Vagina (tissue), 2 donors: ENCODE measurements around the gene LPP. TPM values are rescaled to one million over a fixed set of nuclear protein-coding genes. Genes with fewer than 3 reads are reported as not detected.
A peak's percentile ranks its signal among the peaks of the same experiment; 100 is the strongest.

Experiments
- DNase-seq, 2 donors: peaks; one replicate each; pipeline ENCODE4 v3.0.0-alpha.2; 2017; ENCODE audit errors: extremely low spot score in 2 of 2
- H3K27ac ChIP-seq: fragments of 200-600 bp; sonication (generic); one replicate; pipeline ENCODE4 v1.5.1; 2019
- H3K27me3 ChIP-seq: fragments of 200-600 bp; sonication (generic); one replicate; pipeline ENCODE4 v1.5.1; 2019
- H3K36me3 ChIP-seq, 2 donors: fragments of 200-600 bp; sonication (generic); one replicate each; pipeline ENCODE4 v1.5.1; 2017 to 2019
- H3K4me1 ChIP-seq: fragments of 200-600 bp; sonication (generic); one replicate; pipeline ENCODE4 v1.5.1; 2019
- H3K4me3 ChIP-seq, 2 donors: fragments of 200-600 bp; sonication (generic); 1 replicate in 1 of 2; 2 replicates in 1 of 2; pipeline ENCODE4 v1.5.1; 2016 to 2019
- H3K9me3 ChIP-seq: fragments of 200-600 bp; sonication (generic); one replicate; pipeline ENCODE4 v1.5.1; 2019
- POLR2A ChIP-seq, 2 donors: fragments of 450-650 bp; IDR thresholded peaks; one replicate each; pipeline ENCODE4 v1.6.1; 2017; ENCODE audit warnings: antibody characterized with exemption in 2 of 2, mild to moderate bottlenecking in 2 of 2, moderate library complexity in 2 of 2
- POLR2AphosphoS5 ChIP-seq, 2 donors: sonication (generic); formaldehyde crosslinking; IDR thresholded peaks; one replicate each; pipeline ENCODE4 v1.9.0; 2017; ENCODE audit warnings: antibody characterized with exemption in 2 of 2, mild to moderate bottlenecking in 2 of 2, low read depth in 1 of 2; ENCODE audit not compliant: insufficient read depth in 1 of 2
- intact Hi-C: fragments of 100-400 bp; cut with DNase I; formaldehyde crosslinking; loops from one replicate; pipeline ENCODE4 v1.15.1; 2023
- total RNA-seq: library from RNA; depleted of rRNA; stranded (reverse); fragments of >200 nt; gene quantifications from one replicate; pipeline ENCODE4 v1.2.3, GENCODE V29; 2016
- TF ChIP-seq, protein P1 (sequence below), 3 experiments: fragments of 450-650 bp in 2 of 3; fragments of 200-600 bp in 1 of 3; sonication (generic) in 1 of 3; IDR thresholded peaks; one replicate each; pipeline ENCODE4 v1.5.1; 2017 to 2019; ENCODE audit warnings: antibody characterized with exemption in 3 of 3, mild to moderate bottlenecking in 2 of 3, moderate library complexity in 2 of 3

The LPP gene
- total RNA-seq, 1 donor from 2014 or later = 248 TPM

DNA sequence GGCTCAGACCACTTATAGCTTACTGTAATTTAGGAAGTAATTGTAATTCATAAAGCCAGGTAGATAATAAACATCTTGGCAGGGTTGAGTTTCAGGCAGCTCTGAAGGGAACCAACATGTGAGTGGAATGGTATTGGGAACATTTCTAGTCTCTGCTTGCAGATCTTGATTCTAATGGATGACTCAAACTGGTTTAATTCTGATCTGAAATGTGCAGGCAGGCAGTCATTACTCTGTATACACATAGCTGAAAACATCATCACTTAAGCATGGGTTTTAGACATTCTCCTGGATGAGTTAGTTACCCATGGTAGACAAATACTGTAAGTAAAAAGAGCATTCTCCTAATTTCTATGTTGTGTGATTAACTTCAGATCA, 700.8 kb downstream of the LPP start:
- intact Hi-C loops = no loop called here
- Histone ChIP-seq H3K36me3 (no peaks in the 10 kb centered on the region), H3K4me3 (no peak overlapping the region), H3K27me3 (no peaks in the 10 kb centered on the region), H3K4me1 (peaks cover 35% of the 10 kb centered on the region), H3K9me3 (no peaks in the 10 kb centered on the region), H3K27ac (peak overlapping the region; percentile 15)
- TF ChIP-seq POLR2A (IDR thresholded peaks at IDR 0.05) (no peak), POLR2AphosphoS5 (IDR thresholded peaks at IDR 0.05; ENCODE audit: insufficient read depth in 1 of 2, low read depth in 1 of 2) (peak in 1 of 2 donors; percentile 42)
- TF ChIP-seq, protein P1, sequence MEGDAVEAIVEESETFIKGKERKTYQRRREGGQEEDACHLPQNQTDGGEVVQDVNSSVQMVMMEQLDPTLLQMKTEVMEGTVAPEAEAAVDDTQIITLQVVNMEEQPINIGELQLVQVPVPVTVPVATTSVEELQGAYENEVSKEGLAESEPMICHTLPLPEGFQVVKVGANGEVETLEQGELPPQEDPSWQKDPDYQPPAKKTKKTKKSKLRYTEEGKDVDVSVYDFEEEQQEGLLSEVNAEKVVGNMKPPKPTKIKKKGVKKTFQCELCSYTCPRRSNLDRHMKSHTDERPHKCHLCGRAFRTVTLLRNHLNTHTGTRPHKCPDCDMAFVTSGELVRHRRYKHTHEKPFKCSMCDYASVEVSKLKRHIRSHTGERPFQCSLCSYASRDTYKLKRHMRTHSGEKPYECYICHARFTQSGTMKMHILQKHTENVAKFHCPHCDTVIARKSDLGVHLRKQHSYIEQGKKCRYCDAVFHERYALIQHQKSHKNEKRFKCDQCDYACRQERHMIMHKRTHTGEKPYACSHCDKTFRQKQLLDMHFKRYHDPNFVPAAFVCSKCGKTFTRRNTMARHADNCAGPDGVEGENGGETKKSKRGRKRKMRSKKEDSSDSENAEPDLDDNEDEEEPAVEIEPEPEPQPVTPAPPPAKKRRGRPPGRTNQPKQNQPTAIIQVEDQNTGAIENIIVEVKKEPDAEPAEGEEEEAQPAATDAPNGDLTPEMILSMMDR (IDR thresholded peaks at IDR 0.05) = no peak
- no peak for DNase-seq

DNA sequence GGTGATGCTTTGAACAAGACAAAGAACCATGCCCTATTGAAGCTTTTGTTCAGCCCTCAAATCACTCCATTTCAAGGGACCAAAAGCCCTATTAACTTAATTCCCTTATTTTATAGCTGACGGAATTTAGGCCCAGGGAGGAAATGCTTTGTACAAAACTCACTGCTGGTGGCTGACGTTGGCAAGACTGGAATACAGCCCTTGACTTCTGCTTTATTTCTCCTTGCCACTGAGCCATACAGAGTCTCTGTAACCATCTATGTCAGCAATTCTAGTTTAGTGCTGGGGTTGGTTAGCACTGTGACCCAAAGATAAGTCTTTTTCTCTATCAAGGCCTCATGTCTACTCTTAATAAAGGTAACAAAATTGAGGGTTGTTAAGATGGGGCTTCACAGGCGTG, 701.7 kb downstream of the LPP start:
- Histone ChIP-seq H3K4me1 (peaks cover 35% of the 10 kb centered on the region), H3K9me3 (no peaks in the 10 kb centered on the region), H3K27me3 (no peaks in the 10 kb centered on the region), H3K4me3 (no peak overlapping the region), H3K27ac (peak overlapping the region; percentile 37), H3K36me3 (no peaks in the 10 kb centered on the region)
- intact Hi-C loops = no loop called here
- TF ChIP-seq POLR2A (IDR thresholded peaks at IDR 0.05) (no peak), POLR2AphosphoS5 (IDR thresholded peaks at IDR 0.05; ENCODE audit: insufficient read depth in 1 of 2, low read depth in 1 of 2) (no peak)
- TF ChIP-seq, protein P1 (IDR thresholded peaks at IDR 0.05) = no peak
- no peak for DNase-seq

DNA sequence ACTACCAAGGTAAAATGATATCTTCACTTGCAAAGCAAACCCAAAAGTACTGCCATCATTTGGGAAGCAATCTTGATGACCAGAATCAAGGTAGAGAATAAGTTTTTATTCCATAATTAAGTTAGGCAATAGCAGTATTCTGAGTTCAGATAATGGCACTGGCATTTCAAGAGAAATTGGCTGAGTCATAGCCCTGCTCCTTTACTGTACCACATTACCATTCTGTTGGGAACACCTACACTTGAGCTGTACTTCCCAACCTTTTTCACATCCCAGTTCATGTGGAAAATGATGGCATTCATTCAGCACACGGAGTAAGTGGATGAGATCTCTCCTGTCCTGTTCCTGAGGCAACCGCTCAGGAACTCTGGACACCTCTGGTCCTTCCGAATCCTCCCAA, 706.2 kb downstream of the LPP start:
- Histone ChIP-seq H3K36me3 (no peaks in the 10 kb centered on the region), H3K4me3 (no peak overlapping the region), H3K9me3 (no peaks in the 10 kb centered on the region), H3K27me3 (no peaks in the 10 kb centered on the region), H3K4me1 (peaks cover 25% of the 10 kb centered on the region), H3K27ac (no peak overlapping the region)
- no peak for DNase-seq
- intact Hi-C loops = no loop called here
- TF ChIP-seq POLR2A (IDR thresholded peaks at IDR 0.05) (no peak), POLR2AphosphoS5 (IDR thresholded peaks at IDR 0.05; ENCODE audit: insufficient read depth in 1 of 2, low read depth in 1 of 2) (no peak)
- TF ChIP-seq, protein P1 (IDR thresholded peaks at IDR 0.05) = no peak

DNA sequence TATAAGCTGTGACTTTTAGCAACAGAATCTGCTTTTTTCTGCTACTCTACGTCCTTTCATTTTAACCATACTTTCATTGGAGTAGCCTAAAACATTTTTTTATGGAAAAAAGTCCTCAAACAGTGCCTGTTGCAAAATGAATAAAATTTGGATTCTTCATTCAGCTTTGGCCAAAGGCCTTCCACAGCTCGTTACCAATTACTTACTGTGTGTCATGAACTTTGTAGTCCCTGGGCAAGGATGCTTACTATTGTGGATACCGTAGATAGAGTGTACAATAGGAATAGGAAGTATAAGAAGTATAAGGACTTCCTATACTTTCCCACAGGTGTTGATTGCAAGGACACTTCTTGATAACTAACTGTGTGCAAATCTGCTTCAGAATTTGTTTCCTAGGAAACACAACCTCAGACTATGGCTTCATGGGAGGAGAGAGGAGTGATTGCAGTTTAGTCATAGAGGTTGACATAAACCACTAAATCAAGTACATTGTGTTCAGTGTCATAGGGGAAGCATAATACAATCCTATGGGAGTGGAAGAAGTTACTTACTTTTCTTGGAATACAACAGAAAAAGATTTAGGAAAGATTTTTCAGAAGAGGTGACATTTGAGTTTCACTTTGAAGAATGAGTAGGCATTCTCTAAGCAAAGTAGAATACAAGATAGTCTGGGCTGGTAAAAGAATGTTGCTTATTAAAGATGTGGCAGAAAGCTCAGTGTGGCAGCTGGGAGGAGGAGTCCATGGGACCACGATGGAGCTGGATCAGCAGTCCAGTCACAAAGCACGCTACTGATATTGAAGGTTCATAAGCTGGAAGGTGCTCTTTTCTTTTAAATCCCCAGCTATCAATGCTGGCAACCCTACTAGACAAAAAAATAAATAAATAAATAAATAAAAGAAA, 708.1 kb downstream of the LPP start:
- intact Hi-C loops = no loop called here
- Histone ChIP-seq H3K27ac (no peak overlapping the region), H3K4me1 (peaks cover 16% of the 10 kb centered on the region), H3K36me3 (no peaks in the 10 kb centered on the region), H3K9me3 (no peaks in the 10 kb centered on the region), H3K27me3 (no peaks in the 10 kb centered on the region), H3K4me3 (no peak overlapping the region)
- DNase-seq = no peak
- no peak for TF ChIP-seq POLR2AphosphoS5 (IDR thresholded peaks at IDR 0.05; ENCODE audit: insufficient read depth in 1 of 2, low read depth in 1 of 2)
- no peak for TF ChIP-seq POLR2A (IDR thresholded peaks at IDR 0.05)

DNA sequence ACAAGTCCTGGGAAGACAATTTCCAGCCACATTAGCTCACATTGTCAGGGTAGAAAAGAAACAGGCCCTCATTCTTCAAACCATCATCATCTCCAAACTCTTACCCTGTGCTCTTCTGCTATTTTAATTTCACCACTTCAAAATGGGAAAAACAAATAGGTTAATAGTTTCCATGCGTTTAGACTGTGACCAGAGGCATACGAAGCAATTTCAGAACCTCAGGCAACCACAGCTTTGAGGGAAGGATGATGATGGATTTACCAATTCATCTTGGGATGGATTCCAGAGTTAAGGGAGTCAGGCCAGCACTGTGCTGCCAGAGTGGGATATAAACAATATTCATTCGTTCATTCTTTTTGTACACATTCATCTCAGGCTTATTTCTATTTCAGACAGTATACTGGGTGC, 710.0 kb downstream of the LPP start:
- H3K9me3 ChIP-seq = no peaks in the 10 kb centered on the region
- H3K27ac ChIP-seq = no peak overlapping the region
- no peaks in the 10 kb centered on the region for H3K27me3 ChIP-seq
- DNase-seq = no peak
- H3K4me3 ChIP-seq = no peak overlapping the region
- intact Hi-C loops = no loop called here
- TF ChIP-seq, protein P1 (IDR thresholded peaks at IDR 0.05) = no peak
- TF ChIP-seq POLR2A (IDR thresholded peaks at IDR 0.05) (no peak), POLR2AphosphoS5 (IDR thresholded peaks at IDR 0.05; ENCODE audit: insufficient read depth in 1 of 2, low read depth in 1 of 2) (no peak)
- no peaks in the 10 kb centered on the region for H3K36me3 ChIP-seq
- H3K4me1 ChIP-seq = peaks cover 16% of the 10 kb centered on the region
